ENCODE measurements around the gene ASTN2. TPM values are rescaled to one million over a fixed set of nuclear protein-coding genes. Genes with fewer than 3 reads are reported as not detected.

Gene ASTN2
- total RNA-seq, 6 experiments from 2014 or later = 0.91 to 3.1 (median 2.5) TPM

GRCh38 chr9:116716438-116716837 is 698.4 kb downstream of the ASTN2 start:
- no peaks in the 10 kb centered on the region for H3K36me3 ChIP-seq
- no peak for DNase-seq
- no peaks in the 10 kb centered on the region for H3K27me3 ChIP-seq
- intact Hi-C loops (cut with DNase I) = no loop called here
- no peaks in the 10 kb centered on the region for H3K4me1 ChIP-seq
- no peaks in the 10 kb centered on the region for H3K9me3 ChIP-seq
- ATAC-seq = no peak
- TF ChIP-seq, protein P1, sequence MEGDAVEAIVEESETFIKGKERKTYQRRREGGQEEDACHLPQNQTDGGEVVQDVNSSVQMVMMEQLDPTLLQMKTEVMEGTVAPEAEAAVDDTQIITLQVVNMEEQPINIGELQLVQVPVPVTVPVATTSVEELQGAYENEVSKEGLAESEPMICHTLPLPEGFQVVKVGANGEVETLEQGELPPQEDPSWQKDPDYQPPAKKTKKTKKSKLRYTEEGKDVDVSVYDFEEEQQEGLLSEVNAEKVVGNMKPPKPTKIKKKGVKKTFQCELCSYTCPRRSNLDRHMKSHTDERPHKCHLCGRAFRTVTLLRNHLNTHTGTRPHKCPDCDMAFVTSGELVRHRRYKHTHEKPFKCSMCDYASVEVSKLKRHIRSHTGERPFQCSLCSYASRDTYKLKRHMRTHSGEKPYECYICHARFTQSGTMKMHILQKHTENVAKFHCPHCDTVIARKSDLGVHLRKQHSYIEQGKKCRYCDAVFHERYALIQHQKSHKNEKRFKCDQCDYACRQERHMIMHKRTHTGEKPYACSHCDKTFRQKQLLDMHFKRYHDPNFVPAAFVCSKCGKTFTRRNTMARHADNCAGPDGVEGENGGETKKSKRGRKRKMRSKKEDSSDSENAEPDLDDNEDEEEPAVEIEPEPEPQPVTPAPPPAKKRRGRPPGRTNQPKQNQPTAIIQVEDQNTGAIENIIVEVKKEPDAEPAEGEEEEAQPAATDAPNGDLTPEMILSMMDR (IDR thresholded peaks at IDR 0.05) = no peak
- no peak for TF ChIP-seq POLR2A (IDR thresholded peaks at IDR 0.05)
- no peak overlapping the region for H3K27ac ChIP-seq
- no peak overlapping the region for H3K4me3 ChIP-seq

DNA sequence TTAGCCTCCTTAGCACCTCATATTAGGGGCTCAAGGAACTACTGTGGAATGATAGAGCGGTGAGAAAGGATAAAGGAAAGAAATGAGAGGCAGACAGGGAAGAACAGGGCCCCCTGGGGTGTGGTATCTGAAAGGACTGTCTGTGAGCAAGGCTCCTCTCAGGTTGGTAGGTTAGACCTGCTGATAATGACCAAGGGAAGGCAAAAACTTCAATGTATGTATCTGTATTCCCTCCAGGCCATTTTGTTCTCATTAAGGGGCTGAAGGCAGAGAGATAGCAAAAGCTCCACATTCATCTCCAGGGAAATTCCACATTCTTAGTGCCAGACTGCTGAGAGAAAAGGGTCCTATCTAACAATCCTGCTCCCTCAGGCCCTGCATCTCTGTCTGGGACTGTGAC is 699.1 kb downstream of the ASTN2 start:
- TF ChIP-seq, protein P1 (IDR thresholded peaks at IDR 0.05) = no peak
- no peak for TF ChIP-seq POLR2A (IDR thresholded peaks at IDR 0.05)
- Histone ChIP-seq H3K27ac (no peak overlapping the region), H3K4me3 (no peak overlapping the region), H3K27me3 (no peaks in the 10 kb centered on the region), H3K9me3 (no peaks in the 10 kb centered on the region), H3K4me1 (no peaks in the 10 kb centered on the region), H3K36me3 (no peaks in the 10 kb centered on the region)
- intact Hi-C loops (cut with DNase I) = no loop called here
- ATAC-seq (no peak), DNase-seq (no peak)
- 72% methylated on average over 1 of the region's 1 CpG for WGBS (ENCODE audit: insufficient coverage, low coverage, low lambda C conversion rate, missing lambda C conversion rate)

DNA sequence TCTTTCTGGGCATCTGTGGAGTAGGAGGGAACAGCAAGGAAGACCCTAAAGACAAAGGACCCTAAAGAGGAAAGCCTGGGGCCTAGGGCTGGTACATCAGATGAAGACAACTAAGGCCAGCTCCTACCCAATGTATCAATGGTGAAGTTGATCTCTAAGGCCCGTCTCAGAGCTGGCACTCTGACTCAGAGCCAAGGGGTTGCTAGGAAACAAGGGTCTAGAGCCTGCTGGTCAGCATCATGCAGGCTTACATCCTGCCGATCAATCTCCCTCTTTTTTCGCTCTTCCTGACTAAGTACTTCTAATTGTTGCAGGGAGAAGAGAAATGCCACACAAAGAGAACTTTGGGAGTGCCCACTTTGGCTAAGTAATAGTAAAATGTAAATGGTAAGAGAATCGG is 701.6 kb downstream of the ASTN2 start:
- TF ChIP-seq, protein P1 (IDR thresholded peaks at IDR 0.05) = no peak
- TF ChIP-seq POLR2A (IDR thresholded peaks at IDR 0.05) = no peak
- 65% methylated on average over 4 of the region's 4 CpGs for WGBS (ENCODE audit: insufficient coverage, low coverage, low lambda C conversion rate, missing lambda C conversion rate)
- no peaks in the 10 kb centered on the region for H3K27me3 ChIP-seq
- no peaks in the 10 kb centered on the region for H3K9me3 ChIP-seq
- ATAC-seq = no peak
- no peaks in the 10 kb centered on the region for H3K36me3 ChIP-seq
- intact Hi-C loops (cut with DNase I) = no loop called here
- no peaks in the 10 kb centered on the region for H3K4me1 ChIP-seq
- H3K27ac ChIP-seq = no peak overlapping the region
- no peak for DNase-seq
- no peak overlapping the region for H3K4me3 ChIP-seq

GRCh38 chr9:116712781-116713180 is 702.1 kb downstream of the ASTN2 start:
- intact Hi-C loops (cut with DNase I) = no loop called here
- H3K9me3 ChIP-seq = no peaks in the 10 kb centered on the region
- H3K4me3 ChIP-seq = no peak overlapping the region
- TF ChIP-seq, protein P1 (IDR thresholded peaks at IDR 0.05) = no peak
- TF ChIP-seq POLR2A (IDR thresholded peaks at IDR 0.05) = no peak
- DNase-seq (no peak), ATAC-seq (no peak)
- 89% methylated on average over 3 of the region's 3 CpGs for WGBS (ENCODE audit: insufficient coverage, low coverage, low lambda C conversion rate, missing lambda C conversion rate)
- no peaks in the 10 kb centered on the region for H3K4me1 ChIP-seq
- H3K36me3 ChIP-seq = no peaks in the 10 kb centered on the region
- H3K27me3 ChIP-seq = no peaks in the 10 kb centered on the region
- H3K27ac ChIP-seq = no peak overlapping the region

All from right lobe of liver (tissue), 6 donors.